GM18526 (cell line): ENCODE data around the gene DEFB124.

ENCODE experiments used
- POLR2A ChIP-seq: IDR thresholded peaks from 3 replicates; pipeline ENCODE4 v1.6.1; 2011; ENCODE audit not compliant: insufficient read length; ENCODE audit errors: extremely low read depth

The DEFB124 gene

DNA sequence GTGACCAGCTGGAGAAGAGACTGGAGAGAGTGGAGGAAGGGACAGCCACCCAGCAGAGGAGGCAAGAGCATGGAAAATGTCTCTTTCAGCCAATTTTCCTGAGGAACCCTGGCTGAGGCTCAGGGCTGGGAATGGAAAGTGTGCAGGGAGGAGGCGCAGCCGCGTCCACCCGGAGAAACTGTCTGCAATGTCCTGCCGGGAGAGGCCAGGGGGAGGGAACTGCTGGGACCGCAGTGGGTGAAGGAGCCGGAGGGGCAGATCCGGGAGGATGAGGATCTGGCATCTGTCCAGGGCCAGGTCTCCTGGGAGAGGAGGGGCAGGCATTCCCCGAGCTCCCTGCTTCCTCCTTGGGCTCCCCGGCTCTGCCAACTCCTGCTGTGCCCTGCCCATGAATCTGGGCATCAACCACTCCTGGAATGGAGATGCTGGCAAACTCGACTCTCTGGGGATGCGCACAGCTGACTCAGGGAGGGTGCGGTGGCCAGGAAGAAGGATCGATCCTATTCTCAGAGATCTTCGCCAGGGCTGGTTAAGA is 21.9 kb upstream of the DEFB124 start:
- TF ChIP-seq POLR2A: no peak

DNA sequence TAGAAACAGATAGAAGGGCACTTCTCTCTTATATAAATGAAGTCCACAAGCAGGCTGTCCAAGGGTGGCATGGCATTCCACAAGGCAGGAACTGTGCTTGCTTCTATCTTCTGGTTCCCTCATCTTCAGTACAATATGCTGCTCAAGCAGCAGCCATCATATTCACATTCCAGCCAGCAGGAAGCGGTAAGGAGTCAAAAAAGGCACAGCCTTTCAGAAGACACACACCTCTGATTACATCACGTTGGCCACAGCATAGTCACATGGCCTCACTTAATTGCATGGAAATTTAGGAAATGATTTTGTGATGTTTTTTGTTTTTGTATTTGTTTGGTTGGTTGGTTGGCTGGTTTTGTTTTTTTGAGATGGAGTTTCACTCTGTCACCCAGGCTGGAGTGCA is 19.2 kb upstream of the DEFB124 start:
- no peak for TF ChIP-seq POLR2A

DNA sequence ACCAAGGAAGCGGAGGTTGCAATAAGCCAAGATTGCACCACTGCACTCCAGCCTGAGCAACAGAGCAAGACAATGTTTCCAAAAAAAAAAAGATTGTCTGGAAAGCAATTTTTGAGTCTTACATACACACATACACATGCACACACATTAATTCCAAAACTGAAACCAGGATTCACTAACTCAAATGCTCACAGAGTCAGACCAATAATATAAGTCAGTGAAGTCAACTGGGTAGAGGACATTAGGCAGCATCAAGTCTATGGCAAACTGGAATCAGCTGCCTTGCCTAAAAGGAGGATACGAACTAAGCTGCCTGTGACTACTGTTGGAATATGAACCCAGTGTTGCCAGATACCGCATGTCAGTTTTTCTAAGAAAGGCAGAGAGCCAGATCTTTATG is 15.8 kb upstream of the DEFB124 start:
- TF ChIP-seq POLR2A: no peak

DNA sequence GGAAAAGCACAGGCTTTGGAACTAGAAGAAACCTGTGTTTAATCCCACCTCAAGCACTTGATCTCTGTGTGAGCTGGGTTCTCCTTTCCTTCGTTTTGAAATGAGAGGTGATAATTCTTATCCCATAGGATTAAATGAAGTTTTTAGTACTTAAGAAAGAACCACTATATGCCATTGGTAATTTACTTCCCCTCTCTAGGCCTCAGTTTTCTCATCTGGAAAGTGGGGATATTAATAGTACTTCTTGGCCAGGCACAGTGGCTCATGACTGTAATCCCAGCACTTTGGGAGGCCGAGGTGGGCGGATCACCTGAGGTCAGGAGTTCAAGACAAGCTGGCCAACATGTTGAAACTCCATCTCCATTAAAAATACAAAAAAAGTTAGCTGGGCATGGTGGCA is 14.2 kb upstream of the DEFB124 start:
- no peak for TF ChIP-seq POLR2A

DNA sequence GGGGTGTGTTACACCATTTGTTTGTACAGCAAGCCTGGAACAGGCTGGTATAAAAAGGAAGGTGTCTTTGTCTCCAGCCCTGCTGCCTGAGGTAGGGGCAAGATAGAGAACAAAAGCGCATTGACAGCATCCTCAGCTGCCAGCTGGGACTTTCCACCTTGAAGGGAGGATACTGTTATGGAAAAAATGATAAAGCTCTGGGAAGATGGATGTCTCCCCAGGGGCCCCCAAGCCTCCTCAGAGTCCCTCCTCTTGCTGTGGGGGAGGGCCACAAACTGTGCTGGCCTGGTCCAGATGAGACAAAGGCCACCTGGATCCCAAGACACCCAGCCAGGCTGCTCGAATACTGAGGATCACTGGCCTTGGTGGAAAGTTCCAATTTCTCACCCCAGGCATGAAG is 13.2 kb upstream of the DEFB124 start:
- TF ChIP-seq POLR2A: no peak

DNA sequence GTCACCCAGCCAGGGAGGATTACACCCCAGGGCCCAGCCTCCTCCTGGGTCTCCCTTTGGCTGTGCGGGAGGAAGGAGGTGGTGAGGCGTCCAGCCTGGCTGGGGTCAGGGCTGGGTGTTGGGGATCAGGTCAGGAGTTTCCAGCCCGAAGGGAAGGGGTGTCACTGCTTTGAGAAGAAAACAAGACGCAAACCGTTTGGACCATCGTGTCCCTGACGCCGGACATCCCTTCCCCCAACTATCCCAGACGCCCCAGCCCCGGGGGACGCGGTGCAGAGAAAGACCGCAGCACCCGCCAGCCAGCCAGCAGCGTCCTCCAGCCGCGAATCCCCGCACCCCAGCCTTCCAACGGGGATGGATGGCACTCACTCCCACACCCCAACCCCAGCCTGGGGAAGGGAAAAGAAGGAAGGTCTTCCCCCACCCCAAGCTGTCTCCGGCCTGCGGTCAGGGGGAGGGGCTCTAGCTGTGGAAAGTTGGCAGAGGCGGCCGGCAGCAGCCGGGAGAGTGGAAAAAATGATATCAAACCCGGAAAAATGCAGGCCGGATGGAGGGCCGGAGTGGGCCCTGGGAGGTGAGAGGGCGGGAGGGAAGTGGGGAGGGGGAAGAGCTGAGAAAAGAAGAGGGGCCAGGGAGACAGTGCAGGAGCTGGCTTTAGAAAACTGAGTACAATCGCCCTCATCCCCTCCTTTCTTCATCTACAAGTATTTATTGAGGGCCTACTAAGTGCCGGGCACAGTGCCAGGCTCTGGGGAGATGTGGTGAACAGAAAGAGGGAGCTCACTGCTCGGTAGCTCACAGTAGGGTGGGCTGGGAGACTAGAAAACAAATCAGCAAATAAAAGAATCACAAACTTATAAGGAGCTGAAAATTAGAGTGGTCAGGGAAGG is 10.8 kb upstream of the DEFB124 start:
- no peak for TF ChIP-seq POLR2A

DNA sequence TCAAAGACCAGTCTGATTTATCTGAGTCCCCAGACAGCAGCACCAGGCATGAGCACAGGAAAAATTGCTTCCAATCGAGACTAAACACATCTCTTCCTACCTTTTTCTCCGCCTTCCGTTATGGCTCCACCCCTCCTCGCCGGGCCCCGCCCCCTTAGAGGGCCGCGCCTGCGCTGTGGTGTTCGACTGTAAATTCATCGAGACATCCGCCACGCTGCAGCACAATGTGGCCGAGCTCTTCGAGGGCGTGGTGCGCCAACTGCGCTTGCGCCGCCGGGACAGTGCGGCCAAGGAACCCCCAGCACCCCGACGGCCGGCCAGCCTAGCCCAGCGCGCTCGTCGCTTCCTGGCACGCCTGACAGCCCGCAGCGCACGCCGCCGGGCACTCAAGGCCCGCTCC is 9.1 kb upstream of the DEFB124 start:
- no peak for TF ChIP-seq POLR2A

DNA sequence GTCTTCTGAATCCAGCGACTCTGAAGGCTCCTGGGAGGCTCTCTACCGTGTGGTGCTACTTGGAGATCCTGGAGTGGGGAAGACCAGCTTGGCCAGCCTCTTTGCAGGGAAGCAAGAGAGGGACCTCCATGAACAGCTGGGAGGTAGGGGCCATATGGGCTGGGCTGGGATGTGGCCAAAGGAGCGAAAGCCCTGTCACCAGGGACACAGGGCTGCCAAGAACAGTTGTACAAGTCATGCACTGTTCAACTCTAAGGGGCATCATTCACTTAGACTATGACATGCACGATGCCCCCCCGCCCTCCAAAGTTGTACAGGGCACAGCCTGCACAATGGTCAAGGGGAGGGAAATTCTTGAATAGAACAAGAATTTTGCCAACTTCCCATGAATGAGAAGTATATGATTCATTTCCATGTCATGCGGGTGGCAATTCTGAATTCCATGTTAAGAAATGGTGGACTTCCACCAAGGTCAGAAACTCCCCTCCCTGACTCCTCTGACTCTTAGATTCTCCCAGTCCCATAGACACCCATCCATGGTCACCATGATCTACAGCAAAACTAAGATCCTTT is 1.8 kb upstream of the DEFB124 start:
- no peak for TF ChIP-seq POLR2A

DNA sequence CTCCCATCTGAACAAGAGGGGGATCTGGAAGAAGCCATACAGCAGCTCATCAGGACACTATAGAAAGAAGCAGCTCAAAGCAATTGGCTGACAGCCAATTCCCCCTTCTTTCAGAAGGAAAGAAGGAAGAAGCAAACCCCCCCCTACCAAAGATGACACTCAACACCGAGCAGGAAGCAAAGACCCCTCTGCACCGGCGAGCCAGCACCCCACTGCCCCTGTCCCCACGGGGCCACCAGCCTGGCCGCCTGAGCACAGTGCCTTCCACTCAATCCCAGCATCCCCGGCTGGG is 1.3 kb upstream of the DEFB124 start:
- no peak for TF ChIP-seq POLR2A

DNA sequence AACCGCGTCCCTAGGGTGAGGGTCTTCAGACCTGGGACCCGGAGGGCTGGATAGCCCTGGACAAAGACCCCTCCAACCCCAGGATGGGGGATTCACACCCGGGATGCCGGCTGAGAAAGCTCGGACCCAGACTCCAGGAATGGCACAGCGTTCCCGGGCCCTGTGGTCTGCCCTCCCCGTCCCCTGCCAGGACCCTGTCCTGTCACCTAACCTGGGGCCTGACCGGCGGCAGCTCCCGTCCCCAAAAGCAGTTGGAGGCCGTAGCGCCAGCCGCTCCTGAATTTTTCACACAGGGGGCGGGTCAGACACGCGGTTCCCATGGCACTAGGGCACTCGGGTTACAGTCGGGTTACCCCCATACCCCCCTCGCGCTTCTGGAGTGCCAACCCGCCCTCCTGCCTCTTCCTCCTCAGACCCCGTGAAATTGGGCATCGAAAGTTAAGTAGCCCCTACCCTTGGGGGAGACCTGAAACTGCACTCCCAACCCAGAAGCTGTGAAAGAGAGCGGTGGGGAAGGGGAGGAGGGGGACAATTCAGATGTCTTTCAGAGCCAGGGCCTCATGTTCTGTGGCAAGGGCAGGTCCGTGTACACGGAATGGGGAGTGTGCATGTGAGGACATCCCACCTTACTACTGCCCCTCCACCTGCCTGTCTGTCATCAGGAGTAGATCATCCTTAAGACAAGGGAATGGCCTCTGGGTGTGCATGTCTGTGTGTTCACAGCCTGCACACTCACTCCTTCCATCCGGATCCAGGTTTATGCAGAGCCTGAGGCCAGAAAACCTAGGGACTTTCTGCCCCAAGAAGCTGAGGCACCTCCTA is 756 bp upstream of the DEFB124 start:
- TF ChIP-seq POLR2A: no peak

DNA sequence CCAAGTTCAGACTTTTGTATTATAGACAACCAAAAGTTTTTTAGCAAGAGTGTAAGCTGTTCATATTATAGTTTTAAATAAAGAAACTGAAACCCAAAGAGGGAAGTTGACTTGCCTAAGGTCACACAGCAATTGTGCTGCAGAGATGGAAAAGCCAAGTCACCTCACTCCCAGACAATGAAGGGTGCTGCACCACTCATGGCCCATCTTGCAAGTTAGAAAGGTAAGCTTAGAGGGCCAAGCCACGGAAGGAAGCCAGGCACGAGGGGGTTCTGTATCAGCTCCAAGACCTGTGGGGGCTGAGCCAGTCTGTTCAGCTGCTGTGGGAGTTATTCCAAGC is 860 bp downstream of the DEFB124 start:
- TF ChIP-seq POLR2A: no peak

DNA sequence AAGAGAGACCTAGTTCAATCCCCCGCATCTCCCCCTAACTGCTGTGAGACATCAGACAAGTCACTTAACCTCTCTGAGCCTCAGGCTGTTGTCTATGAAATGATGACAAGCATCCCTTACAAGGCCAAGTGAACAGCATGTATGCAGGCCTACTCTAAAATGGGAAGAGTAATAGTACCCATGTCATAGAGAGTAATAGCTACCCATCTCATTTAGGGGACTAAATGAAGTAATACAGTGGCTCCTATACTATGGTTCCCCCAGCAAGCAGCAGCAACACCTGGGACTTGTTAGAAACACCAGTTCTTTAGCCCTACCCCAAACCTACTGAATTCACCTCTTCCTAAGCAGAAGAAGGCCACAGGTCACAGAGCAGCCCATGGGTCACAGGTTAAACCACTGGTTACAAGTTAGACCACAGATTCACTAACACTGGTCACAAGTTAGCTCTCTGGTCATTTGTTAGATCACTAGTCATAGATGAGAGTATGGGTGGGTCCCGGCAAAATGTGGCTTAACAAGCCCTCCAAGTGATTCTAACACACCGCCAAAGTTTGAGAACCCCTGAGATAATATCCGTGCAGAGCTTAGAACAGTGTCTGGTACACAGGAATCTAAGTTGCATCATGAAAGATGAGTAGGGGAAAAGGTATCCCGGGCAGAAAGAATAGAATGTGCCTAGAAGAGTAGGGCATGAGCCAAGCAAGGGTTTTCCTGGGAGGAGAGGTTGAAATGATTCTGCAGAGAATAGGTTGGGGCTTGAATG is 1.4 kb downstream of the DEFB124 start:
- TF ChIP-seq POLR2A: no peak

DNA sequence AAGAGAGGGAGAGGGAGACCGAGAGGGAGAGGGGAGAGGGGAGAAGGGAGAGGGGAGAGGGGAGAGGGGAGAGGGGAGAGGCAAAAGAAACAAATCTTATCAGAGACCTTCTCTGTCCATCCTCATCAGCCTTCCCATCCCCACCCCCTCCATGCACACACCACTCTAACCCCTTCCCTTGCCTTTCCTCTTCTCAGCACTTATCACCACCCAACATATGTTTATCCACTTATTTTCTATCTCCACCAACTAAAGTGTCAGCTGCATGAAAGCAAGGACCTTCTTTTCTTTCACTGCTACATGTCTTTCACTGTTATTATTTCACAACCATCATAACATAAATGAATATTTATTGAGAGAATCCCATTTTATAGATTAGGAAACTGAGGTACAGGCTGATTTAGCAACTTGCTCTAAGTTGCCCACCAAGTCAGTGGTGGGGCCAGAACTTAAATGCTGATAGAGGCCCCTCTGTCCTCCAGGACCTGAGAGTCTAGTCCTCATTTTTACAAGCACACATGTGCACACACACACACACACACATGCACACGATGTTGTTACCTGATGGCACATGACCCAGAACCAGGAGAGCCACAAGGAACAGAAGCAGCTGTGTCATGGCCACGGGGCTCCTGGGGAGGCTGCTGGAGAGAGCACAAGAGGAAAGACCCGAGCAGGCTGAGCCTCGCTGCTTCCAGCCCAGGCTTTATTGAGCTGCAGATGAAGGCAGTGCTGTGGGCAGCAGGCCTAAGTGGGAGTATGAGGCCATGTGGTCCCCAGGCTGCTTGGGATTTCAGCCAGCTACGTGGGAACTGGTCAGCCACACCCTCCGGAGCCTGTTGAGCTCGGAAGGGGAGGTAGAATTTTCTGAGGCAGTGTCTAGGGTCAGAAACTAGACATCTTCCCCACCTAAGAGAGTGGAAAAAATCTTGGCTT is 2.3 kb downstream of the DEFB124 start:
- TF ChIP-seq POLR2A: no peak

DNA sequence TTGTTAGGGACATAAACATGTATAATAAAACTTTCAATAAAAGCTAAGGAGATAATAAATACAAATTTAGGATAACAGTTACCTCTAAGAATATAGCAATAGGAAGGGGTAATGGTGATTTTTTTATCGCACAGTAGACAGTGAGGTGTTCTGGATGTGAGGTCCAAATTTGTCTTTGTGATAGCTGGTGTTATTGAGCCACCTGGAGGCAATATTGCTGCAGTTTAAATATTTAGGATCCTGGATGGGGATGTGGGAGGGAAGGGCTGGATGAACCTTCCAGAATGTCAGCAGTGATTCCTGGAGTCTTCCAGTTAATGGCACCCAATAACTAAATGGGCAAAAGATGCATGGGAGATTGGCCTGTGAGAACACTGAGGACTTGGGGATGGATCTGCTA is 20.6 kb downstream of the DEFB124 start:
- TF ChIP-seq POLR2A: no peak
